HCT116 (cell line): ENCODE measurements around the gene AP4S1. TPM values are rescaled to one million over a fixed set of nuclear protein-coding genes. Genes with fewer than 3 reads are reported as not detected.
"Not testable (repeated sequence)": the region's sequence is repeated elsewhere in the genome, so short reads cannot be mapped to it uniquely, and the experiment has no call there.

Experiments
- ATAC-seq: fragments of 200-7000 bp; cut with Tn5 transposase; 2 replicates; pipeline ENCODE4 v1.9.1; 2020; ENCODE audit warnings: mild to moderate bottlenecking, moderate library complexity
- BruUV-seq: library from RNA; stranded (reverse); fragments of 400-500 nt; replicated peaks from 2 replicates; lab custom pipeline; 2021; lab: Mats Ljungman, UMichigan
- CTCF ChIA-PET: fragments of 300-600 bp; sonication (Branson Sonifier 250); formaldehyde crosslinking; loops from one replicate; lab custom pipeline; 2021; ENCODE audit warnings: antibody characterized with exemption; lab: Charles Lee
- POLR2A ChIA-PET: fragments of 300-600, 350-600 bp; sonication (Branson Sonifier 250); formaldehyde crosslinking; loops from one replicate; lab custom pipeline; 2021; ENCODE audit warnings: antibody characterized with exemption; lab: Charles Lee
- RAD21 ChIA-PET, 2 experiments: fragments of 300-600 bp; sonication (Branson Sonifier 250); formaldehyde crosslinking; loops; one replicate each; lab custom pipeline; 2023; ENCODE audit warnings: low total read pairs in 2 of 2; ENCODE audit not compliant: uncharacterized antibody in 2 of 2, unreplicated experiment in 2 of 2, low non-redundant PET in 1 of 2; lab: Charles Lee
- DNase-seq: peaks from one replicate; pipeline ENCODE4 v3.0.0-alpha.2; 2010; ENCODE audit warnings: low read depth, low spot score
- H2AFZ ChIP-seq: fragments of 200-600 bp; shearing (Covaris generic), sonication (generic); 2 replicates; pipeline ENCODE4 v1.6.1; 2017; ENCODE audit warnings: low read depth, mixed run types, mixed read lengths, antibody characterized with exemption, low read length; ENCODE audit not compliant: poor library complexity, severe bottlenecking
- H3K27ac ChIP-seq: 2 replicates; pipeline ENCODE4 v1.5.1; 2012; ENCODE audit warnings: low read depth, low read length
- H3K27me3 ChIP-seq: fragments of 200-600 bp; sonication (generic); 2 replicates; pipeline ENCODE4 v1.6.1; 2016; ENCODE audit warnings: mixed run types, low read length, mixed read lengths; ENCODE audit not compliant: insufficient read depth
- H3K36me3 ChIP-seq, 2 experiments: fragments of 200-500 bp in 1 of 2; fragments of 200-600 bp in 1 of 2; sonication (Bioruptor generic) in 1 of 2; sonication (generic) in 1 of 2; 2 replicates each; pipeline versions ENCODE4 v1.5.1 to v1.6.1; 2014 to 2016; ENCODE audit warnings: low read length in 2 of 2, inconsistent platforms in 1 of 2, mixed read lengths in 1 of 2, mixed run types in 1 of 2; ENCODE audit not compliant: insufficient read depth in 2 of 2, control insufficient read depth in 1 of 2
- H3K4me1 ChIP-seq, 2 experiments: fragments of 200-600 bp in 1 of 2; sonication (generic) in 1 of 2; 2 replicates each; pipeline versions ENCODE4 v1.5.1 to v1.6.1; 2012 to 2017; ENCODE audit warnings: low read length in 2 of 2, inconsistent platforms in 1 of 2, mild to moderate bottlenecking in 1 of 2, mixed read lengths in 1 of 2, mixed run types in 1 of 2, moderate library complexity in 1 of 2; ENCODE audit not compliant: insufficient read depth in 2 of 2, control insufficient read depth in 1 of 2
- H3K4me2 ChIP-seq: fragments of 200-600 bp; sonication (generic); 2 replicates; pipeline ENCODE4 v1.6.1; 2017; ENCODE audit warnings: mixed run types, low read length, mixed read lengths
- H3K4me3 ChIP-seq, 2 experiments: fragments of 200-600 bp in 1 of 2; sonication (generic) in 1 of 2; replicated peaks in 1 of 2; 2 replicates each; pipeline ENCODE4 v1.5.1; 2011 to 2016; ENCODE audit warnings: low read length in 2 of 2, control low read depth in 1 of 2, low read depth in 1 of 2, mild to moderate bottlenecking in 1 of 2, mixed read lengths in 1 of 2, mixed run types in 1 of 2
- H3K79me2 ChIP-seq: fragments of 200-600 bp; sonication (generic); 2 replicates; pipeline ENCODE4 v1.6.1; 2017; ENCODE audit warnings: mild to moderate bottlenecking, mixed run types, low read length, moderate library complexity, mixed read lengths; ENCODE audit not compliant: insufficient read depth
- H3K9ac ChIP-seq: fragments of 200-600 bp; sonication (generic); 2 replicates; pipeline ENCODE4 v1.6.1; 2016; ENCODE audit warnings: low read length, mixed read lengths
- H3K9me2 ChIP-seq: fragments of 200-600 bp; sonication (generic), shearing (Covaris generic); 2 replicates; pipeline ENCODE4 v1.6.1; 2017; ENCODE audit warnings: mixed run types, mild to moderate bottlenecking, moderate library complexity; ENCODE audit not compliant: insufficient read depth
- H3K9me3 ChIP-seq, 2 experiments: fragments of 200-500 bp in 1 of 2; fragments of 200-600 bp in 1 of 2; sonication (Bioruptor generic) in 1 of 2; sonication (generic) in 1 of 2; 2 replicates each; pipeline ENCODE4 v1.6.1; 2014 to 2017; ENCODE audit warnings: low read length in 2 of 2, mixed read lengths in 2 of 2, inconsistent platforms in 1 of 2, low read depth in 1 of 2, mild to moderate bottlenecking in 1 of 2, mixed run types in 1 of 2, moderate library complexity in 1 of 2; ENCODE audit not compliant: control insufficient read depth in 1 of 2, insufficient read depth in 1 of 2
- H4K20me1 ChIP-seq: fragments of 200-600 bp; sonication (generic), shearing (Covaris generic); 2 replicates; pipeline ENCODE4 v1.6.1; 2017; ENCODE audit warnings: mixed run types, mild to moderate bottlenecking, moderate library complexity; ENCODE audit not compliant: insufficient read depth
- CEBPB ChIP-seq: IDR thresholded peaks from 2 replicates; pipeline ENCODE4 v1.6.1; 2012; ENCODE audit warnings: low read depth
- EGR1 ChIP-seq: IDR thresholded peaks from 2 replicates; pipeline ENCODE4 v1.6.1; 2012; ENCODE audit warnings: low read depth
- EZH2 ChIP-seq: fragments of 200-600 bp; sonication (generic); IDR thresholded peaks from 2 replicates; pipeline ENCODE4 v1.6.1; 2017; ENCODE audit warnings: antibody characterized with exemption, mixed run types
- RAD21 ChIP-seq: IDR thresholded peaks from 2 replicates; pipeline ENCODE4 v1.6.1; 2012; ENCODE audit warnings: low read depth, mild to moderate bottlenecking
- YY1 ChIP-seq: IDR thresholded peaks from 2 replicates; pipeline ENCODE4 v1.6.1; 2011; ENCODE audit warnings: low read length, low read depth, moderate library complexity, mild to moderate bottlenecking; ENCODE audit not compliant: insufficient replicate concordance; ENCODE audit errors: extremely low read depth
- intact Hi-C: fragments of 100-400 bp; cut with micrococcal nuclease; formaldehyde crosslinking; loops from 2 replicates; pipeline ENCODE4 v1.10.0; 2022
- total RNA-seq: library from RNA; stranded (reverse); gene quantifications from one replicate; pipeline ENCODE4 v1.2.1, GENCODE V29; 2021; ENCODE audit not compliant: unreplicated experiment
- TF ChIP-seq, protein P1 (sequence below): IDR thresholded peaks from 2 replicates; pipeline ENCODE4 v1.6.1; 2012; ENCODE audit warnings: low read depth

Gene AP4S1
- total RNA-seq, 1 experiment from 2014 or later, result 5.0 TPM

DNA sequence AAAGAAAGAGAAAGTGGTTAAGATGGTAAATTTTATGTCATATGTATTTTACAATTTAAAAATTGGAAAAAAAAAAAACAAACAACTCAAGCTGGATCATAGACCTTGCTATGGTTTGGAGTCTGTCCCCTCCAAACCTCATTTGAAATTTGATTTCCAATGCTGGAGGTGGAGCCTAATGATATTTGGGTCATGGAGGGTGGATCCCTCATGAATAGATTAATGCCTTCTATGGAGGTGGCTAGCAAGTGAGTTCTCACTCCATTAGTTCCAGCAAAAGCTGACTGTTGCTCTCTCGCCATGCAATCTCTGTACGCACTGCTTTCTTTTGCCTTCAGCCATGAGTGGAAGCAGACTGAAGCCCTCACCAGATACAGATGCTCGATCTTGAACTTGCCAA lies 22.2 kb upstream of the AP4S1 start:
- Histone ChIP-seq H3K27ac (no peak overlapping the region), H3K36me3 (no peaks in the 10 kb centered on the region; a peak in 2 of 4 replicates), H3K9me3 (no peaks in the 10 kb centered on the region), H3K27me3 (no peaks in the 10 kb centered on the region), H3K4me2 (no peak overlapping the region), H3K4me3 (no peak overlapping the region), H2AFZ (no peak overlapping the region), H3K9me2 (no peaks in the 10 kb centered on the region), H4K20me1 (0 out of 2 replicates have a peak, but pooled peaks cover 3% of the 10 kb centered on the region), H3K9ac (no peak overlapping the region), H3K4me1 (peaks cover 9 to 11% of the 10 kb centered on the region in 2 experiments; a peak in 2 of 4 replicates), H3K79me2 (peaks cover 95% of the 10 kb centered on the region)
- BruUV-seq, result no TSS peak
- ChIA-PET RAD21 (no interaction called here), POLR2A (no interaction called here), CTCF (no interaction called here)
- ATAC-seq (no peak), DNase-seq (no peak)
- intact Hi-C loops, result no loop called here
- TF ChIP-seq RAD21 (no peak), CEBPB (no peak), EGR1 (no peak), YY1 (no peak), EZH2 (no peak)
- TF ChIP-seq, protein P1, sequence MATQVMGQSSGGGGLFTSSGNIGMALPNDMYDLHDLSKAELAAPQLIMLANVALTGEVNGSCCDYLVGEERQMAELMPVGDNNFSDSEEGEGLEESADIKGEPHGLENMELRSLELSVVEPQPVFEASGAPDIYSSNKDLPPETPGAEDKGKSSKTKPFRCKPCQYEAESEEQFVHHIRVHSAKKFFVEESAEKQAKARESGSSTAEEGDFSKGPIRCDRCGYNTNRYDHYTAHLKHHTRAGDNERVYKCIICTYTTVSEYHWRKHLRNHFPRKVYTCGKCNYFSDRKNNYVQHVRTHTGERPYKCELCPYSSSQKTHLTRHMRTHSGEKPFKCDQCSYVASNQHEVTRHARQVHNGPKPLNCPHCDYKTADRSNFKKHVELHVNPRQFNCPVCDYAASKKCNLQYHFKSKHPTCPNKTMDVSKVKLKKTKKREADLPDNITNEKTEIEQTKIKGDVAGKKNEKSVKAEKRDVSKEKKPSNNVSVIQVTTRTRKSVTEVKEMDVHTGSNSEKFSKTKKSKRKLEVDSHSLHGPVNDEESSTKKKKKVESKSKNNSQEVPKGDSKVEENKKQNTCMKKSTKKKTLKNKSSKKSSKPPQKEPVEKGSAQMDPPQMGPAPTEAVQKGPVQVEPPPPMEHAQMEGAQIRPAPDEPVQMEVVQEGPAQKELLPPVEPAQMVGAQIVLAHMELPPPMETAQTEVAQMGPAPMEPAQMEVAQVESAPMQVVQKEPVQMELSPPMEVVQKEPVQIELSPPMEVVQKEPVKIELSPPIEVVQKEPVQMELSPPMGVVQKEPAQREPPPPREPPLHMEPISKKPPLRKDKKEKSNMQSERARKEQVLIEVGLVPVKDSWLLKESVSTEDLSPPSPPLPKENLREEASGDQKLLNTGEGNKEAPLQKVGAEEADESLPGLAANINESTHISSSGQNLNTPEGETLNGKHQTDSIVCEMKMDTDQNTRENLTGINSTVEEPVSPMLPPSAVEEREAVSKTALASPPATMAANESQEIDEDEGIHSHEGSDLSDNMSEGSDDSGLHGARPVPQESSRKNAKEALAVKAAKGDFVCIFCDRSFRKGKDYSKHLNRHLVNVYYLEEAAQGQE, result no peak

DNA sequence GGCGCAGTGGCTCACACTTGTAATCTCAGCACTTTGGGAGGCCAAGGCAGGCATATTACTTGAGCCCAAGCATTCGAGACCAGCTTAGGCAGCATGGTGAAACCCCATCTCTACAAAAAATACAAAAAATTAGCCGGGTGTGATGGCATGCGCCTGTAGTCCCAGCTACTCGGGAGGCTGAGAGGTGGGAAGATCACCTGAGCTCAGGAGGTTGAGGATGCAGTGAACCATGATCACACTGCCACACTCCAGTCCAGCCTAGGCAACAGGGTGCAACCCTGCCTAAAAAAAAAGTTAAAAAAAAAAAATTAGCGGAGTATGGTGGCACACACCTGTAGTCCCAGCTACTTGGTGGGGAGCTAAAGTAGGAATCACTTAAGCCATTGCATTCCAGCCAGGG lies 21.4 kb upstream of the AP4S1 start:
- H3K9ac ChIP-seq, H2AFZ ChIP-seq, H3K9me2 ChIP-seq, H3K27ac ChIP-seq, H3K4me2 ChIP-seq, H3K27me3 ChIP-seq, H4K20me1 ChIP-seq, BruUV-seq, DNase-seq, RAD21 ChIA-PET, H3K9me3 ChIP-seq, H3K4me3 ChIP-seq, ATAC-seq, intact Hi-C loops, H3K36me3 ChIP-seq, CTCF ChIA-PET: not testable (repeated sequence)
- Histone ChIP-seq H3K79me2 (peaks cover 95% of the 10 kb centered on the region), H3K4me1 (peaks cover 3 to 11% of the 10 kb centered on the region in 2 experiments; a peak in 1 of 4 replicates)
- POLR2A ChIA-PET, result interaction anchor here (1.3 kb wide), 1 partner anchor 22 kb away, joined by 3 read pairs; the partner anchor contains the start of gene STRN3
